C1 segment of cervical spinal cord (tissue), 14 donors: ENCODE data around the gene SPECC1.
"Not testable (repeated sequence)": the region's sequence is repeated elsewhere in the genome, so short reads cannot be mapped to it uniquely, and the experiment has no call there.

Experiments
- DNase-seq, 14 donors: peaks; one replicate each; lab custom pipeline; 2025; lab: John Stamatoyannopoulos, UW

SPECC1 gene, protein sequence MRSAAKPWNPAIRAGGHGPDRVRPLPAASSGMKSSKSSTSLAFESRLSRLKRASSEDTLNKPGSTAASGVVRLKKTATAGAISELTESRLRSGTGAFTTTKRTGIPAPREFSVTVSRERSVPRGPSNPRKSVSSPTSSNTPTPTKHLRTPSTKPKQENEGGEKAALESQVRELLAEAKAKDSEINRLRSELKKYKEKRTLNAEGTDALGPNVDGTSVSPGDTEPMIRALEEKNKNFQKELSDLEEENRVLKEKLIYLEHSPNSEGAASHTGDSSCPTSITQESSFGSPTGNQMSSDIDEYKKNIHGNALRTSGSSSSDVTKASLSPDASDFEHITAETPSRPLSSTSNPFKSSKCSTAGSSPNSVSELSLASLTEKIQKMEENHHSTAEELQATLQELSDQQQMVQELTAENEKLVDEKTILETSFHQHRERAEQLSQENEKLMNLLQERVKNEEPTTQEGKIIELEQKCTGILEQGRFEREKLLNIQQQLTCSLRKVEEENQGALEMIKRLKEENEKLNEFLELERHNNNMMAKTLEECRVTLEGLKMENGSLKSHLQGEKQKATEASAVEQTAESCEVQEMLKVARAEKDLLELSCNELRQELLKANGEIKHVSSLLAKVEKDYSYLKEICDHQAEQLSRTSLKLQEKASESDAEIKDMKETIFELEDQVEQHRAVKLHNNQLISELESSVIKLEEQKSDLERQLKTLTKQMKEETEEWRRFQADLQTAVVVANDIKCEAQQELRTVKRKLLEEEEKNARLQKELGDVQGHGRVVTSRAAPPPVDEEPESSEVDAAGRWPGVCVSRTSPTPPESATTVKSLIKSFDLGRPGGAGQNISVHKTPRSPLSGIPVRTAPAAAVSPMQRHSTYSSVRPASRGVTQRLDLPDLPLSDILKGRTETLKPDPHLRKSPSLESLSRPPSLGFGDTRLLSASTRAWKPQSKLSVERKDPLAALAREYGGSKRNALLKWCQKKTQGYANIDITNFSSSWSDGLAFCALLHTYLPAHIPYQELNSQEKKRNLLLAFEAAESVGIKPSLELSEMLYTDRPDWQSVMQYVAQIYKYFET

DNA sequence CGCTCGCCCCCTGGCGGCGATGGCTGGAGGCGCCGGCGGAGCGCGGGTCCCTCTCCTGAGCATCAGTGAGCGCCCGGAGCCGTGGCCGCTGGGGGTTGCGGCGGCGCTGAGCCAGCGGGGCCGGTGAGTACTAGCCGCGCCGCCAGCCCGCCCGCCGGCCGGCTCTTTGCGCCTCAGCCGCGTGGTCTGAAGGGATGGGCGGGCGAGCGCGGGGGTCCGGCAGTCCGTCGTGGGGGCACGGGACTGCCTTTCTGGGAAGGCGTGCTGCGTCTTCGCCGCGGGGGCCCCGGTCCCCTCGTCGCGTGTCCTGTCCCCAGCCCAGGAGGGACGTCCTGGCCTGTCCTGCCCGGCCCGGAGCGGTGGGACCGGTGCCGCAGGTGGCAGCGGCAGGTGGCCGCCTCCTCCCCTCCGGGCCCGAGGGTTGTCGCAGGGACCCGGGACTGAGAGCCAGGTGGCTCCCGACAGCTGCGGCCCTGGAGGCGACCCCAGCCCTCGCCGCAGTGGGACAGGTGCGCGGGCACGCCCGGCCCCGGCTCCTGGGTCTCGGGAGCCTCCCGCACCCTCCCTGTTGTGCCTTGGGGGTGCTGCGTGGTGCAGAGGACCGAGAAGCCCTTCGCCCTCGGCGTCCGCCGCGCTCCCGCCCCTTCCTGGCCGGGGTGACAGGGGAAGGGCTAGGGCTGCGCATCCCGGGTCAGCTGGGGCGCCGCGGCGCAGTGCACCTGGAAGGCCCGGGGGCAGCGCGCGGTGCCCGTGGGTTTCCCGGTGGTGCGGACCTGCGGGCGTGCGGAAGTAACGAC is at the start of gene SPECC1:
SPECC1 (plus strand) TSS at position 58 of the 797 bp plus-strand sequence. CDS start 87,293 bp downstream, outside the sequence.
- peak in 12 of 14 donors; percentile 29 to 91 (median 56) for DNase-seq

DNA sequence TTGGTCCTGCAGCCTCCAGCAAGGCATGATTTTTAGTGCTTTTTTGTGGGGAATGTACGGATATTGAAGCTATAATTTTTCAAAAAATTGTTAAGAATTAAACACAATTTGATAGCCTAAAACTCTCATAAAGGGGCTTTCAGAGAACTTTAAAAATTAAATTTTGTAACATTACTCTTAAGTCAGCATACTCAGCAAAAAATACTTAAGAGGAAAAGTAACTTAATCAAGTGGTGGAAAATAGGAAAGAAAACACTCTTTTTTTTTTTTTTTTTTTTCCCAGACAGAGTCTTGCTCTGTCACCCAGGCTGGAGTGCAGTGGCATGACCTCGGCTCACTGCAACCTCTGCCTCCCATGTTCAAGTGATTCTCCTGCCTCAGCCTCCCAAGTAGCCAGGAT is 46.2 kb upstream of the SPECC1 start:
- not testable (repeated sequence) for DNase-seq

DNA sequence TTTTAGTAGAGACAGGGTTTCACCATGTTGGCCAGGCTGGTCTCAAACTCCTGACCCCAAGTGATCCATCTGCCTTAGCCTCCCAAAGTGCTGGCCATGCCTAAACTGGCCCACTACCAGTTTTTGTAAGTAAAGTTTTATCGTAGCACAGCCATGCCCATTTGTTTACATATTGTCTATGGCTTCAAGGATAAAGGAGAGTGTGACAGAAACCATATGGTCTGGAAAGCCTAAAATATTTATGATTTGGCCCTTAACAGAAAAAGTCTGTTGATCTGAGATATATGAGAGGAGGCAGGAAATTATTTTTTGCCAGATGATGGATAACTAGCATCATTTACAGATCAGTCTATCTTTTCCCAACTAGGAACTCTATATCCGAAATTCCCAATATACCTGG is 36.0 kb upstream of the SPECC1 start:
- no peak for DNase-seq

DNA sequence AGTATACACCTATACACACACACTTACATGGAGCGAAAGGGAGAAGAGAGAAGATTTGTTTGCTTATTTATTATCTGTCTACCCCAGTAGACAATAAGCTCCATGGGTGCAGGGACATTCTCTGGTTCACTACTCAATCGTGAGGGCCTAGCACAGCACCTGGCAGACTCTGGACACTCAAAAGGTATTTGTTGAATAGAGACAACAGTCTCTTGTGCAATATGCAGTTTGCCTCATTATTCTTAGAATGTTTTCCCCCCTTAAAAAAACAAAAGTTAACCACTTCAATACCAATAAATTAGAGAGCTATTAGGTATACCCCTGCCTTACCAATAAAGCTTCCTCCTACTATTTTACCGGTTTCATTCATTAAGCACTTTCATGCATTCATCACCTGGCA is 33.6 kb upstream of the SPECC1 start:
- no peak for DNase-seq

DNA sequence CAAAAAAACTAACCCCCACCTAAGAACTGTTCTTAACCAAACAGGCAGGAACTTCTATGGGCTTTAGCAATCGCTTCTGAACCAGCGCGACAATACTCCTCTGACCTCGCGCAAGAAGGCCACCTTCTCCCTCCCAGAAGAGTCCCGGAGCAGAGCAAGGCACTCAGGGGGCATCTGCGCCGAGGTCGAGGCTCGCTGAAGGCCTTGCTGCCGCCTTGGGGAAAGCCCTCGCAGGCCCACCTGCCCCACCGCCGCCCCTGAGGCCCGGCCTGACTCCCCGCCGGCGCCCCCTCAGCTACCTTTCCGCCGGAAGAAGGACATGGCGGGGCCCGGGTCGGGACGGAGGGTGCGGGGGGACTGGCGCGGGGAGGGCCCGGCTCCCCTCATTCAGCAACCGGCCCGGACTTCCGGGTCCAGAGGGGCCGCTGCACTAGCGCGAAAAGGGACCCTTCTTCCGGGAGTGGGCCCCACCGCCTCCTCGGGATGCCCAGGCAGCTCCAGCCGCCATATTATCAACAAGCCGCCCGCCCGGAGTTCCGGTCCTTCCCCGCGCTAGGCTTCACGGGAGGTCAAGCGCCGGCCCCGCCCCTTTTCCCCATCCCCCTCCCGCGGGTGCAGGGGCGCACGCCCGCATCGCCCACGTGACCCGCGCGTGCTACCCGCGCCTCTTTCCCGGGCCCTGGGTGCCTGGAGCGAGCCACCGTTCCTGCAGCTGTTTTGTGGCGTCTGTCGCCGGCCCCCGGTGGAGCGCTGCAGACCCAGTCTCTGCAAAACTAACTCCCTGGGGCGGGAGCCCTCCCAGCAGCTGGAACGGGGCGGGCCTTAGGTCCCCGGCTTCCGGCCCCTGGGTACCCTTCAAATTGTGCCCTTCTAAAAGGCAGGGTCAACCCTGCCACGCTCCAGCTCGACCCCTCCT is 31.6 kb upstream of the SPECC1 start, which contains the start of gene AKAP10:
AKAP10 (minus strand) TSS at position 536 of the 916 bp plus-strand sequence; CDS start at position 387, 149 bp downstream.
- DNase-seq, result peak; percentile 36 to 96 (median 91)

DNA sequence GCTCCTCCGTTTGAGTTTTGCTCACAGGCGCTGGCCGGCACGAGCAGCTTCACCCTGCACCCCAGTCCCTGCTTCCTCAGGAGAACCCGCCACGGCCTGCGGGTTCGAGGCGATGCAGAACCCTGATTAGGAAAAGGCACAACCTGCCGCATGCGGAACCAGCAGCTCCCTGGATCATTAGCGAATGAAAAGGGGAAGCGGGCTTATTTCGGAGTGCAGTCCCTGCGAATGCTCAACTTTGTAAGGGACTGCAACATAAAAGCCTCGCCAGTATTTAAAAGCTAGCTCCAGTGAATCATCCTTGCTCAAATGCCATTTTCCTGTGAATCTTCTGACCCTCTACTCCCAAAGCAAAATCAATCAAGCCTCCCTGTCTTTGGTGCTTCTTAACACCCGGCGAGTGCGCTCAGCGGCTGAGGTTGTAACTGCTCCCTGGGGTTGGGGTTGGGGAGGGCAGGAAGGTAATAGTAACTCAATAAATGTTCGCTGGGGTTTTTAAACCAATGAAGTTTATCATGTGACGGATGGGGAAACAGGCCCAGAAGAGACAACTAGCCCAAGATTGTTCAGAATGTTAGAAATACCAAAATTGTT is 30.9 kb upstream of the SPECC1 start:
- DNase-seq, result peak in 4 of 14 donors; percentile 31 to 79 (median 47)

DNA sequence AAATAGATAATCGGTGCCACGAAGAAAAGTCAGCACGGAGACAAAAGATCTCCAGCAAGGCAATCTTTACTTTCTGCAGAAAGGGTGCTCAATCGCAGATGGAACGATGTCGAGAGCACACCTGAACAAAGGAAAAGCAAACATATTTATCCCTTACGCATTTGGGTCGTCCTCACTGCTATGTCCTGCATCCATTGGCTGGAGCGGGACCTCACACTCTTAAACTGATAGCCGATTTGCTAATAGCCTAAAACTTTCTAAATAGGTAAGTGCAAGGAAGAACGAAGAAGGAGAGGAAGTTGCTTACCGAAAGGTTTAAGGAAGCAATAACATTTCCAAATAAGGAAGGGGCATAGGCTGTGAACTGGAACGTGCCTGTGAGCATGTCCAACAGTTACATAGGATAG is 30.4 kb upstream of the SPECC1 start:
- no peak for DNase-seq

DNA sequence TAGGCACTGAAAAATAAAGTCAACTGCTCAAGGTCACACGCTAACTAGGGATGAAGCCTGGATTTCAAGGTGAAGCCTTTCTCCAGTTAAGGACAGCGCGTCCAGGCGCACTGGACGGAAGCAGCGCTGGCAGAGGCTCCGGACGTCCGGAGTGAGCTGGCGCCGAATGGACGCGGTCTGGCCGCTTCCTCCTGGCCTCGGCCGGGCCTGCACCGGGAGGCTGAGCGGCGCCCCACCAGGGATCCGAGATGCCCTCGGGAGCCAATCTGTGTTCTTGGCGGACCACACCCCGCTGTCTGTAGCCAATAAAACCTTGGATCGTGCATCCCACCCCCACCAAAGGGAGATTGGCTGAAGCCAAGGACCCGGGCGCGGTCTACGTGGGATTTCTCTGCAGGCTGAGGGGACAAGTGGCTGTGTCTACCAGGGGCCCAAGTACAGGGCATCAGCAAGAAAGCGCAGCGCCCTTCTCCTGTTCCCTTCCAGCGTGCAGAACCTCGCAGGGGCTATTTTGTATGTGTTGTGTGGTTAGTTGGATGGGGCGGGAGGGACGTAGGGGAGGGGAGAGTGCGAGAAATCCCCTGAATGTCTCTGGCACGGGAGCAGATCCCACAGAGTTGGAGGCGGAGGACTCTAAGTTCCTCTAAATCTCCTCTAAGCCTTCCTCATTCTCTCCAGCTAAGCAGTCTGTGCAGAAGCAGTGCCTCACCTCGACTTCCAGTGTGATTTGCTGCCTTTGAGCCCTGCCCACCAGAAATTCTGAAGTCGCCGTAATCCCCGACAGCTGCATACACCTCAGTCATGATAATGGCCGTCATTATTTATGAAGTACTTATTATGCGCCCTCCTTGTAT is 29.0 kb upstream of the SPECC1 start:
- DNase-seq, result peak in 3 of 14 donors; percentile 2 to 46 (median 25)

DNA sequence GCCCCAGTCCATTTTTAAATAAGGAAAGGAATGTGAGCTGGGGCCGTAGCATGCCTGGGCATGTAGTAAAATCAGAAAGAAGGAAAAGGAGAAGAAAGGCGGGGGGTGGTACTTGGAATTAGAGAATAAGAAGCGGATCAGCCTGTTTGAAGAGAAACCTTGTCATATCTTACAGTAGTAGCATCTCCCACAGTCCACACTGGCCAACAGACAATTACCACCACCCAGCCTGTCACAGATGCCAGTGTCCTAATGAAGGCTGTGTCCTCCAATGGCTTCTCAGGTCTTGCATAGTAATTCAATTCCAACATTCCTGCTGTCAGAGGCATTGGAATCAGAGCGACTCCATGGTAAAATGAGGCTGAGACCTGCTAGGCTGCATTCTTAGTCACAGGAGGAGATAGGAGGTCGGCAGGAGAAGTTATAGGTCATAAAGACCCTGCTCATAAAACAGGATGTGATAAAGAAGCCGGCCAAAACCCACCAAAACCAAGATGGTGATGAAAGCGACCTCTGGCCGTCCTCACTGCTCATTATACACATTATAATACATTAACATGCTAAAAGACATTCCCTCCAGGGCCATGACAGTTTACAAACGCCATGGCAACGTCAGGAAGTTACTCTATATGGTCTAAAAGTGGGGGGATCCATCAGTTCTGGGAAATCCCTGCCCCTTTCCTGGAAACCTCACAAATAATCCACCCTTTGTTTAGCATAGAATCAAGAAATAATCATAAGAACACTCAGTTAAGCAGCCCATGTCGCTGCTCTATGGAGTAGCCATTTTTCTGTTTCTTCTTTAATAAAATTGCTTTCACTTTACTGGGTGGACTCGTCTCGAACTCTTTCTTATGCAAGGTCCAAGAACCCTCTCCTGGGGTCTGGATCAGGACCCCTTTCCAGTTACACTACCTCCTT is 22.0 kb upstream of the SPECC1 start:
- no peak for DNase-seq

DNA sequence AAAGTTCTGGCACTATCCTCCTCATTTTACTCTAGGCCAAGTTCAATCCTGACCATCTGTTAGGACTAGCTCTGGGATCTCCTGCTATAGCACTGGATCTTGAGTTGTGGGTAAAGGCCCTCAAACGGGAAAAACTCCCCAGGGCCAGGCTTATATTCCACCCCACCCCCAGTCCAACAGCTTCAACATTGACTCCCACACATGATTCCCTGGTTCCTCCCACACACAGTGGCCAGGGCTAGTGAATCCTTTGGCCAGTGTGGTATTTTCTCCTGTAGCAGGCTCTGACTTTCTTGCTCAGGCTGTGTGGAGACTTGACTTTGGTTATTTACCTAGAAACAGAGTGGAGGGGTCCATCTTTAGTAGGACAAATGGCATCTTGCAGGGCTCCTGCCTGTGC is 21.3 kb upstream of the SPECC1 start:
- DNase-seq, result no peak

DNA sequence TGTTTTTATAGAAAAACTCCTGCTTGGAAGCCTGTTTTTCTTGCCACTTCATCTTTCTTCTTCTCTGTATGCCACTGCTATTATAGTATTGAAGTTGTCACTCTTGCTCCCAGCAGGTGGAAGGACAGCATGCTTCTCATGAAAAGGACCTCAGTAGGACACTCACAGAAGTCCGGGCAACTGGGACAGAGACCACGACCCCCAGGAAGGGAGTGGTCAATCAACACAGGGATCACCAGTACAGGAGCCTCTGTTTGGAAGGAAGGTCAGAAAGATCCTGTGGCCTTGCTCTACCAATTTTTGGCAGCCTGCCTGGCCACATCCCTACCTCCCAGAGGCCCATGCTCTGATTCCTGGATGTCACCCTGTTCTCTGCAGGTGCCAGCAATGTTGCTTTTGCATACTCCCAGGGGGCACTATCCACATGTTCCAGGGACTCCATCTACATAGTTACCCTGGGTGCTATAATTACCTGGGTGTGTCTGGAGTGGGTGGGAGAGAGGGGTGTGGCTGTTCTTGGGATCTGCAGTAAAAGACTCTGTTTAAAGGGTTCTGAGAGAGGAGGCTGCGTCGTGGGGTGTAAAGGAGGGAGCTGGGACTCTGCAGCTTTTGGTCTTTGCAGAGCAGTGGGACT is 17.8 kb upstream of the SPECC1 start:
- no peak for DNase-seq

DNA sequence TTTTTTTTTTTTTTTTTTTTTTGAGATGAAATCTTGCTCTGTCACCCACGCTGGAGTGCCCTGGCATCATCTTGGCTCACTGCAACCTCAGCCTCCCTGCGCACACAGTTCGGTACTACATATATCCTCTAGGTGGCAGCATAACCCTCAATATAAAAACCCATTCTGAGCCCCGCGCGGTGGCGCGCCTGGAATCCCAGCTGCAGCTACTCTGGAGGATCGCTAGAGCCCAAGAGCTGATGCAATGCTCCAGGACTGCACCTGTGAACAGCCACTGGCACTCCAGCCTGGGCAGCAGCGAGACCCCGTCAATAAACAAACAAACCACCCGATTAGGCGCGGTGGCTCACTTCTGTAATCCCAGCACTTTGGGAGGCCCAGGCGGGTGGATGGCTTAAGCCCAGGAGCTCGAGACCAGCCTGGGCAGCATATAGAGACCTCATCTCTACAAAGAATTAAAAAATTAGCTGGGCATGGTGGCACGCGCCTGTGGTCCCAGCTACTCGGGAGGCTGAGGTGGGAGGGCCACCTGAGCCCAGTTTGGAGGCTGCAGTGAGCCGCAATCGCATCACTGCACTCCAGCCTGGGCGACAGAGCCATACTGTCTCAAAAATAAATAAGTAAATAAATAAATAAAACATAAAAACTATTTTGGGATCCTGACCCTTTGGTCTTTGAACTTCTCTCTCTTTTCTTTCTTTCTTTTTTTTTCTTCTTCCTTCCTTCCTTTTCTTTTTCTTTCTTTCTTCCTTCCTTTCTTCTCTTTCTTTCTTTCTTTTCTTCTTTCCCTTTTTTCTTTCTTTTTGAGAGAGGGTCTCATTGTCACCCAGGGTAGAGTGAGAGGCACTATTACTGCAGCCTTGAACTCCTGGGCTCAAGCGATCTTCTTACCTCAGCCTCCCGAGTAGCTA is 16.1 kb upstream of the SPECC1 start:
- peak in 12 of 14 donors; percentile 46 to 83 (median 74) for DNase-seq

DNA sequence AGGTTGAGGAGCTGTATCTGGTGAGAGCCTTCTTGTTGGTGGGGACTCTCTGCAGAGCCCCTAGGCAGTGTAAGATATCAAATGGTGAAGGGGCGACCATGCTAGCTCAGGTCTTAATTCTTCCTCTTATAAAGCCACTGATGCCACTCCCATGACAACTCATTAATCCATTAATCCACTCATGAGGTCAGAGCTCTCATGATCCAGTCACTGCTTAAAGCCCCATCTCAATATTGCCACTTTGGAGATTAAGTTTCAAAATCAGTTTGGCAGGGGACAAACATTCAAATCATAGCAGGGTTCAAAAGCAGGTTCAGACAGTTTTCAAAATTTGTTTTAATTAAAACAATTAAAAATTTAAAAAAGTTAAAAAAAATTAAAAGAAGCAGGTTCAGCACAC is 13.1 kb upstream of the SPECC1 start:
- DNase-seq, result no peak

DNA sequence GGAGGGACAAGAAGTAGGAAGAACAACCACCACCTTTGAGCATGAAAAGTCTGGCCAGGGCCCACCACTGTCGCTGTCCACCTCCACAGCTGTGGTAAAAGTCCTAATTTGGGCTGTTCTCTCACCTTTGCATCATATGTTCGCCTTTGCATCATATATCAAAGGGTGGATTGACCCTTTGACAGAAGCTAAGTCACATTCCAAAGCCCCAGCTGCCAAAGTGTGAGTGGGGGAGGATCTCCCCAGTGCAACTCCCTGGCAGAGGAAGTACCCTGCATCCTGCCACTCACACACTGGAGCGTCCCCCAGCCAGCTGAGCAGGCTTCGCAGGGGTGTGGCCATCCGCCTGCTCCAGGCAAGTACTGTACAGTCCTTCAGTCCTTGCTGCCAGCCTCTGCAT is 12.7 kb upstream of the SPECC1 start:
- DNase-seq, result no peak

DNA sequence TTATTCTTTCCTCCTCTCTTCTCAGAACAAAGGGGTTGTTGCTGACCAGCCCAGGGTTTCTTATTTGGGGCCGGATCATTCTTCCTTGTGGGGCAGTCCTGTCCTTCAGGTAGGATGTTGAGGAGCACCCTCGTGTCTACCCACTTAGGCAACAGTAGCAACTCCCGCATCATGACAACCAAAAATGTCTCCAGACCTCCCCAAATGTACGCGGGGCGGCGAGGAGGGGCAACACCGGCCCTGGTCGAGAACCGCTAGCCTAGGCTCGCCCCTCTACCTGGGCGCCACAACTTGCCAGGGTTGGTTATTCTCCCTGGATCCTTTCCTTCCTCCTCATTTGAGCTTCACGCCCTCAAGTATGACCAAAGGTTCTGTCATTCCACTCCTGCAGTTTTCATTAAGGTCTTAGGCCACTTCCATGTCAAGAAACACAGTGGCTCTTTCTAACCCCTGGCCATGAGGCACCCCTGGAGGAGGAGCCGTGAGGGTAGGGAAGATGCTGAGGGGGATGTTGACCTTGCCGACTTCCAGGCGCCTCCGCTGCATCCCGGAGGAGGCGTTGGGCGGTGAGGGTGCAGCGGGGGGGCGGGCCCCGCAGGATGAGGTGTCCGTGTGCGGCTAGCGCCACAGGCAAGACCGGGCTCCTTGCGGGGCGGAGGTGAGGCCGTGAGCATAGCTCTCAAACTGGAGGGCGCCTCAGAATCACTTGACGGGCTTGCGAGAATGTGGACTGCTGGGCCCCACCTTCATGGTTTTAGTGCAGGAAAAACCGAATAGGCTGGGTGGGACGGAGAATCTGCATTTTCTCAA is 712 bp upstream of the SPECC1 start:
- peak in 2 of 14 donors; percentile 63 to 67 for DNase-seq
